Cerebellar cortex (tissue), 1 donor: Measurements from ENCODE around the gene BTNL2.

Source experiments
- DNase-seq: peaks from one replicate; pipeline ENCODE4 v3.0.0-alpha.2; 2015; ENCODE audit warnings: low spot score

The BTNL2 gene

GRCh38 chr6:32415521-32416019 lies 8.6 kb upstream of the BTNL2 start:
- DNase-seq: peak; percentile 68

GRCh38 chr6:32413427-32414047 lies 6.6 kb upstream of the BTNL2 start:
- DNase-seq: peak; percentile 75

- DNase-seq: no peak
Observed at GRCh38 chr6:32411566-32412327, 4.8 kb upstream of the BTNL2 start.

DNA sequence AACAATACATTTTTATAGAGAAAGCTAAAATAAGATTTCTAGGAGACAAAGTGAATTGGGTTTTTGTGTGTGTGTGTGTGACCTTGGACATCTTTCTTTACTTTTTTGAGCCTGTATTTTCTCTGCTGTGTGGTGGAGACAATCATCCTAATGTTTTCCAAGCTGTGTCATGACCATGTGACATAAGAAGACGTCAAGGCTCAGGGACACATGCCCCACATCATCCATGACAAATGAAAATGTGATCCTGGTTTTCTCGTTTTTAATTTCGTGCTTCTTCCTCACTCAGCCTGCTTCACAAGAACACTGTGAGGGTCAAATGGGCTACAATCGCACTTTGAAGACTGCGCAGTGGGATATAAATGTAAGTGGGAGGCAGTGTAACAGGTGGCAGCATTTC lies 3.9 kb upstream of the BTNL2 start:
- no peak for DNase-seq

DNA sequence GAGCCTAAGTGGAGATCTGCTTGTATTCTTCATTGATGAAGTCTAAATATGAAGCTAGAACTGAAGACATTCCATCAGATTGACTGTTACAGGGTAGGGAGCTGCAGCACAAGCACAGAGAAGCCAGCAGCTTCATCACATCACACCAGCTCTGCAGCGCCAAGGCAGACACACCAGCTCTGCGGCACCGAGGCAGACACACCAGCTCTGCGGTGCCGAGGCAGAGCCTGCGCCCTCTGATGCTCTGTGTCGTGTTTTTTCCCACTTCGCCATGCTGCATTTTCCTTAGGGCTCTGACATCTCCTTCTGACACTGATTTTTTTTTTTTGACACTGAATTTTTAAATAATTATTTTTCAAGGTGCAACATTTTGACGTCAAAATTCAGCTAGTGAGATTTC lies 784 bp downstream of the BTNL2 start:
- DNase-seq: no peak

GRCh38 chr6:32405656-32406055 lies 1.3 kb downstream of the BTNL2 start:
- DNase-seq: no peak

DNA sequence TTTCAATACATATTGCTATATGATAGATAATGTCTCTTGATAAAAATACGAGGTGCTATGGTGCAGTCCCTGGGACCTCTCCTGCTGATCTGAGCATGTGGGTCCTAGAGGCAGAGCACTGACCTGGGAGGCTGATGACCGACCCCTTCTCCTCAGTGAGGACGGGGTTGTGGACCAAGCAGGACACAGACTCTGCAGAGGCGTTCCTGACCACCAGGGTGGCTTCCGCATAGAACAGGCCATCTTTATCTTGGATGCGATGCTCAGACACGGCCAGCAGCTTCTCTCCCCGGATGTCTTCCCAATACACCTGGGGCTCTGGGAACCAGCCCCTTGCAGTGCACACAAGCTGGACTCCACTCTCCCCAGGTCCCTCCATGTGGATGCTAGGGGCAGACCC lies 4.2 kb downstream of the BTNL2 start:
- no peak for DNase-seq

DNA sequence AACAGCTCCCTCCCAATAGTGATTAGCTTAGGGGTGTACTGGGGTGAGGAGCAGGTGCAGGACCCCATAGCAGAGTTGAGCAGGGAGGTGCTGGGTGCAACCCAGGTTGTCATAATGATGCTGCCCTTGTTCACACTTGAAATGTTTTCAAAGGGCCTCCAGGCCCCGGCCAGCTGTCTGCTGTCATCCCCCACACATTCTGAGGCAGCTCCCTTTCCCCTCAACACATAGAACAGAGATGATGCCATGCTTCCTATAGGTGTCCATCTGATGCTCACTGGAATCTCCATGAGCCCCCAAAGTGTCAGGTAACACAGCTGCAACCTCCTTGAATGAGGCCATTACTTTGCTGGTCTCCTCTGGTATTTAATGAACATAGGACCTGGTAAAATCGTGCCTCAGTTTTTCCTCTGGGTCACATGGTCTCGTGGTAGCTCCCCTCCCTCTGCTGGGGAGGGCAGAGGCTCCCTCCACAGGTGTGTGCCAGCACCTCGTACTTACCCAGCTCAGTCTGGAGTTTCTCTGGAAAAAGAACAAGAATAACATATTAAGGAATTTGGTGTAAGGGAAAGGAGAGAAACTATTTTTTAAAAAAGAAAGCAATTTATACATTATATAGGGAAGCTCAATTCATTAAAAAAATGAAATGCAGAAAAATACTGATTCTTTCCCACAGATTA lies 5.6 kb downstream of the BTNL2 start:
- DNase-seq: no peak

DNA sequence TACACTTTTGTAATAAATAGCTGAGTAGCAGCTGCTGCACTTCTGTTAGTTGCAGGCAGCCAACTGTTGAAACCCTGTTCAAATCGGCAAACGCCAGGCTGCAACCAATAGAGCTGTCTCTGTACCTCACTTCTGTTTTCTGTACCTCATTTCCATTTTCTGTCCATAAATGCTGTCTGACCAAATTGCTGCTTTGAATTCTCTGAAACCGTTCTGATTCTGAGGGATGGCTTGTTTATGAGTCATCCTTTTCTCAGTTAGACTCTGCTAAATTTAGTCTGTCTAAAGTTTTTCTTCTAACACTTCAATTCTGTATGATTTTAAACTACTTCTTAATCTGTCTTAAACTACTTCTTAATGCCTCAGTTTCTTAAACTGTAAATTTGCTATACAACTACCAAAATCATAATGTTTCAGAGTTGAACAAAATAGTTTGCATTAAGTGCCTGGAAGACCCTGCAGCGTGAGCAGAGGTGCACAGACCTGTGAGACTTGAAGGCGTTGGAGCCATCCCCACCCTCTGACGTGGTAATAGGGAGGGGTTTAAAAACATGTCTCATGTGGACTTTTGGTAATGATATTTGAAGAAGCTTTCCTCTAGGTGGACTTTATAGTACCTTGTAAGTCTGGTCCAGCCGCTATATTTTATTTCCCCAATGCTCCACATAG lies 9.6 kb downstream of the BTNL2 start:
- no peak for DNase-seq

DNA sequence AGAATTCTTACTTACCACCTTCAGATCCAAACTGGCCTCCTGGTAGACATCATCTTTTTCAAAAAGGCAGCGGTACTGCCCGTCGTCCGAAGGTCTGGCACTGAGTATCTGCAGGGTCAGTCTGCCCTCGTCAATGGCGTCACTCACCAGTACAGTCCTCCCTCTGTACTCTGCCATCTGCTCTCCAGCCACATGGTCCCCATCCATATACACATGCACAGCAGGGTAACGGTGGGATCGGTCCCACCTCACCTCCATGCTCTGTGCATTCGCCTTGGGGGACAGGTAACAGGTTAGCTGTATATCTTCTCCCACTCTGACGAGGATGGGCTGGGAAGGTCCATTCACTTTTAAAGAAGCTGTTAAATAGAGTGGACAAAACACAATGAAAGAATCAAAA lies 11.0 kb downstream of the BTNL2 start:
- no peak for DNase-seq

GRCh38 chr6:32393665-32394420 lies 13.1 kb downstream of the BTNL2 start:
- DNase-seq: no peak

DNA sequence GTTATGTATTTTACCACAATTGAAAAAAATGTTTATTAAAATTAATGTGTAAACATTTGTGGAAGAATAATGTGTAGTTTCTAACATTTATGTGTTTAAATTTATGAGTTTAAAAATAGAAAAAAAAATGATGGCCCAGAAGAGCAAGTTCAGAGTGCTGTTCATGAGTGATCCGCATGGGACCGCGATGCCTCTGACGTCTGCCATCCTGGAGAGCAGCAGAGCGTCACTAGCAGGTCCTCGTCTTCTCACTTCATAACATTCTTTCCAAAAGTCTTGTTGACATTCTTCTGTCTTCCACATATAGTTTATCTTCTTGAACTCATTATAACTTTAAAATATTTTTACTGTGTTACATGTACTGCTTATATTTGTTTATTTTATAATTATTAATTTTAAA lies 15.5 kb downstream of the BTNL2 start:
- DNase-seq: no peak

DNA sequence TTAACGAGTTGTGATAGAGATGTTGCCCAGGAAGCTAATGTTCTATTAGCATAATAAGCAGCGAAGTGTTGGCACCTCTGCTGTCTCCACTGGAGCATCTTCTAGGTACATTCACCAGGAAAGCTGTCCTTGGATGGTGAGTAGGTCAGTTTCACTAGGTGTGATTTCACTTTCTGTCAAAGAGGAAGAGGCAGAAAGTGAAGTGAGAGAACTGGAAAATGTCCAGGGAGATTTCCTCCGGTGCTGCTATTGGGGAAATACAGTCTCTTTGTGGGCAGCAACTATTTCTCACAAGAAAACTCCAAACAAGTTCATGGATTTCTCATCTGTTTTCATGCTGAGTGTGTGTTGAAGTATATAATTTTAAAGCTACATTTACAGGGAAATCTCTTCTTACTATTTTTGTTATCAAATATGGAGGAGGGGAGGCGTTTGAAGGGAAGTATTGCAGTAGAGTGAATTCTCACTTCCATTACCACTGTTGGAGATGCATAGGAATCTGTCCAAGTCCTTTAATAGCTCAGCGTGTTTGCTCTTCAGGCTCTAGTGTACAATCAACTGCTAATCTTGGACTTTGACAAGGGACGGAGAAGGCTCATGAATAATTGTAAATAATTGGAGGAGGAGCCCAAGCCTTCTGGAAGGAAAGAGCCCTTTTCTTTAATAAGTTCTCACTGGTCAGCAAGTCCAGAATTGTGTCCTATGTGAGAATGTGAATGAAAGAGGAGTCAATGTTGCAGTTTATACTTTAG lies 19.2 kb downstream of the BTNL2 start:
- DNase-seq: no peak

- no peak for DNase-seq
Observed at GRCh38 chr6:32386040-32386439, 20.9 kb downstream of the BTNL2 start.

DNA sequence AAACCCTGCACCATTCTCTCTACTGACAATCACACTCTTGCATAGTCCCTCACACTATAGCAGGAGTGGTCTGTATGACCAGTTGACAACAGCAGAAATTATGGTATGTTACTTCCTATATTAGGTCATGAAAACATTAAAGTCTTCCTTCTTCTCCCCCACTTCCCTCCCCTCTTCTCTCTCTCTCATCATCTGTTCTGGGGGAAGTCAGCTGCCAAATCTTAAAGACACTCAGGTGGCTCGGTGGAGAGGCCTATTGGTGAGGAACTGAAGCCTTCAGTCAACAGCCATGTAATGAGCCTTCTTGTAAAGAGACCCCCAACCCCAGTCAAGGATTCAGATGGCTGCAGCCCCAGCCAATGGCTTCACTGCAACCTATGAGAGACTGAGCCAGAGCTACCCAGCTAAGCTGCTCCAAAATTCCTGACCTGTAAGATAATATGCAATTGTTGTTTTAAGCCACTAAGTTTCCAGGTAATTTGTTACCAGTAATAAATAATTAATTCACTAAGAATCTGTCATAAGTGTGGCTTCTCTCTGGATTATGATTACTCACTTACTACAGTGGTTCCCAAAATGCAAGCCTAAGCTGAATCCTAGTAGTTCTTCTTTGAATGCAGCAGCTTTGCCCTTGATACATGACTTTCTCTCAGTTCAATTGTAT lies 24.1 kb downstream of the BTNL2 start:
- DNase-seq: no peak

- no peak for DNase-seq
Observed at GRCh38 chr6:32379545-32379944, 27.4 kb downstream of the BTNL2 start.

GRCh38 chr6:32375739-32376529 lies 31.0 kb downstream of the BTNL2 start:
- DNase-seq: no peak

GRCh38 chr6:32371803-32372202 lies 35.2 kb downstream of the BTNL2 start, which contains the start of gene TSBP1:
TSBP1 (minus strand) TSS chr6:32371903; CDS start chr6:32371706, 197 bp downstream.
- DNase-seq: no peak

- no peak for DNase-seq
Observed at GRCh38 chr6:32371229-32371628, 35.8 kb downstream of the BTNL2 start.

GRCh38 chr6:32370505-32370904 lies 36.5 kb downstream of the BTNL2 start:
- no peak for DNase-seq
